Hematopoietic multipotent progenitor cell treated with erythropoietin and hydrocortisone succinate and interleukin-3 and kit ligand, for 8 days (in vitro differentiated cells): ENCODE results near the gene ANK2.
"Not testable (repeated sequence)": the region's sequence is repeated elsewhere in the genome, so short reads cannot be mapped to it uniquely, and the experiment has no call there.

Experiments used
- DNase-seq: peaks from one replicate; pipeline ENCODE4 v3.0.0-alpha.2; 2015

The ANK2 gene

GRCh38 chr4:113052379-113052951, 3.0 kb downstream of the ANK2 start:
- no peak for DNase-seq

GRCh38 chr4:113053883-113054282, 4.4 kb downstream of the ANK2 start:
- no peak for DNase-seq

- no peak for DNase-seq
Measured at GRCh38 chr4:113056318-113056717, 6.9 kb downstream of the ANK2 start.

GRCh38 chr4:113057891-113058290, 8.4 kb downstream of the ANK2 start:
- no peak for DNase-seq

DNA sequence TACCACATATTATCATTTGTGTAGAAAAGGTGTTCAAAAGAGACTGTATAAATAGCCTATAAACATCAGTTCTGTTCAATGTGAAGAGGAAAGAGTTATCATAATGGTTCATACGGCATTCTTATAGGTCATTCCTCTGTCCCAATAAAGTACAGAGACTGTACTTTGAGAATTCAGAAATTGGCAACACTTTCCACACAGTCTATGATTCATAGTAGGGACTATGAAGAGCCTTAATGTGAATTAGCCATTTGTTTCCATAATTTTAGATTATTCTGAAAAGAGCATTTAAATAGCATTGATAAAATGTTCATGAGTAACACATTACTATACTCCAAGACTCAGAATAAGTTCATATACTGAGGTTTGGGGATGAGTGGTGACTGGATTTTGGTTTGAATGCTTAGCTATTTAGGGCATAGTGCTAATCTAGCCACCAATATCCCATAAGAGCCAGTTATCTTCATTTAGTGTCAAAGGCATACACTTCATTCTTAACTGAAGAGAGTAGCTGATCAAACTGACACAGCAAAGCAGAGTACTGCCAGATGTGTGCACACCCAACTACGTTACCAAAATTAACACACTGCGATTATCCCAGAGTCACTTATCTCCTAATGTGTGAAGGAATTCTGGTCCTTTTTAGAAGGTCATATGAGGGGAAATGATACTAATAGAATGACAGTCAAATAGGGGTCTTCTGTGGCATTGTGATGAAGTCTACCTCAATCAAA, 10.2 kb downstream of the ANK2 start:
- no peak for DNase-seq

GRCh38 chr4:113060853-113061252, 11.4 kb downstream of the ANK2 start:
- no peak for DNase-seq

- no peak for DNase-seq
Measured at GRCh38 chr4:113064244-113064643, 14.8 kb downstream of the ANK2 start.

DNA sequence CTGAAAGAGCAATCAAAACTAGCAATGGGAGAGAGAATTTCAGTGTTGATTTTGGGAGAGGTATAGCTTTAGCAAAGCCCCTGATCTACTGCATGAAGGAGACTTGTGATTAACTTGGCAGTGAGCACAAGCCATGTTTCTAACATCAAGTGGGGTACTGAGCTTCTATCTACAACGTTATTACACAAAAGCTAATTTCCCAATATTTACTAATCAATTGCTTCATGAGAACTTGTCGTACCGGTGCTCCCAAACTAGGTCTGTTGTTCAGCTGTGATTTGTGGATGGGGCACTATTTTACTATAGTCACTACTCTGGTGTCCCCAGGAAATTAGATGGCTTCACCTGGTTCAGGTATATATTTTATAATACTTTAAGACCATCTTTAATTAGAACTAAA, 16.2 kb downstream of the ANK2 start:
- DNase-seq: no peak

- not testable (repeated sequence) for DNase-seq
Measured at GRCh38 chr4:113068771-113069170, 19.3 kb downstream of the ANK2 start.

- no peak for DNase-seq
Measured at GRCh38 chr4:113069212-113069892, 19.9 kb downstream of the ANK2 start.

- DNase-seq: no peak
Measured at GRCh38 chr4:113070755-113071154, 21.3 kb downstream of the ANK2 start.

DNA sequence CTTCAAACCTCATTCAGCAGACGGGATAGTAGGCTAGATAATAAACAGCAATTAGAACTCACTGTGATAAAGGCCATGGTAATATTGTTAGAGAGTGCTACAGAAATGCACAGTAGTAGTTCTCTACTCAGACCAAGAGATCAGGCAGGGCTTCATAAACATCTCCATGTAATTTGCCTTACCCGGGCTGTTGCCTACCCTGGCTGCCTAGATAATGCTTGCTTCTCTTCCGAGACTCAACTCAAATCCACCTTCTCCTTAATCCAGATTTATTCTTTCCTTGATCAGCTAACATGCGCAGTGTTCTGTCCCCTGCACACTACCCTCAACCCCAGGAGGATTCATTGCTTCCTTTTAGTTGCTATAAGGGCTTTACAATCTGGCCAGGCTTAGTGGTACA, 21.8 kb downstream of the ANK2 start:
- DNase-seq: no peak

GRCh38 chr4:113071805-113072204, 22.4 kb downstream of the ANK2 start:
- DNase-seq: no peak

DNA sequence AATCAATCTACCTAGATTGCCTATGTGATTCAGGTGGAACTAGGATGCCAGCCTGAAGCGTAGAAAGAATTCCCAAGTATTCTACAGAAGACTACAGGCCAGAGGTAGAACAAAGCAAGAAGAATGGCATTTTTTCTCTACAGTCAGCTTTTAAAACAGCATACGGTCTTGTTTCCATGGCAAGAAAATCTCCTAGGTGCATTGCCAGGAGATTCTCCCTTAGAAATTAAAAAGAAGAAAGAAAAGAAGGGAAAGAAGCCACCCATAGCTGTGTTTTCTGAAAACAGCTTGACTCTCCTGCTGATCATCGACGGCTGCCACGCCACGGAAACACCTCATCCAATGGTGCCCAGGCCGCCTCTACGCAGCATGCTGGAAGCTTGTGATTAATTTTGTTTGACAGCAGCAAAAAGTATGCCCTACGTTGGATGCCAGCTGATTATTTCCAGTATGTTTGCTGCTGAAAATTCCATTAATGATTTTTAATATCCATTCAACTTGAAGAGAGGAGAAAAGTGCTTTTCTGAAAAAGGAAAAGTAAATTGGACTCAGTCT, 24.1 kb downstream of the ANK2 start:
- no peak for DNase-seq

DNA sequence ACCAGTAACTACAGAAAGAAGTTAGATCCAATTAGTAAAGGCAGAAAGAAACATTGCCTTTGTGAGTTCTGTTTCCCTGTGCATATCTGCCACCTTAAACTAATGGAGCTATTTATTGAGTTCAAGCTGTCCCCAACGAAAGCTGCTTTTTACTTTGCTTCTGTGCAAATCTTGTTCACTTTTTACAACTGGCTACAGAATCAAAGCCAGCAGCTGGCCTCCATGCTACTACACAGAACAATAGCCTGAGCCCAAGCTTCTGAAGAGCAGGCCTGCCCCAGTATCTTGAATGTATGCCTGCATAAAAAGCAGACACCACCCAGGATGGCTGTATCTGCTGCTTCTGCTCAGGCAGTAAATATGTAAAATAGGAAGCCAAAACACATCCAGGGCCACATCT, 28.1 kb downstream of the ANK2 start:
- DNase-seq: no peak

- DNase-seq: no peak
Measured at GRCh38 chr4:113078066-113078465, 28.6 kb downstream of the ANK2 start.

- no peak for DNase-seq
Measured at GRCh38 chr4:113080050-113080449, 30.6 kb downstream of the ANK2 start.

- DNase-seq: no peak
Measured at GRCh38 chr4:113080624-113081023, 31.2 kb downstream of the ANK2 start.

GRCh38 chr4:113083346-113083745, 33.9 kb downstream of the ANK2 start:
- DNase-seq: no peak

- DNase-seq: no peak
Measured at GRCh38 chr4:113086172-113086695, 36.8 kb downstream of the ANK2 start.

- DNase-seq: no peak
Measured at GRCh38 chr4:113088050-113088449, 38.6 kb downstream of the ANK2 start.

DNA sequence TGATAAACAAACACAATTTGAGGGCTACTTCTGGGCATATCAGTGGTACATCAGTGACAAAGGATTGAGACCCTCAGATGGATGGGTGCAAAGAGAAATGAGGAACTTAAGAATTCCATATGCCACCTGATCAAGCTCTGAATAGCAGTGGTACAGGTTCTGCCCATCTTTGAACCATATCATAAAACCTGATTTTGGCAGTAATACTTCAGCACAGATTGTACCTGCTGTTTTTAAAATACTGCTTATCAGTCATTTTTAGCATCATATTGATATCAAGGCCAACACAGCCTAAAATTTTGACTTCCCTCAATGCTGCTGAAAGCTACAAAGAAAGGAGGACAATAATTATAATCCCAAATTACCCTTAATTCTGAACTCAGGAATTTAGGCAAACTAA, 41.5 kb downstream of the ANK2 start:
- DNase-seq: no peak

DNA sequence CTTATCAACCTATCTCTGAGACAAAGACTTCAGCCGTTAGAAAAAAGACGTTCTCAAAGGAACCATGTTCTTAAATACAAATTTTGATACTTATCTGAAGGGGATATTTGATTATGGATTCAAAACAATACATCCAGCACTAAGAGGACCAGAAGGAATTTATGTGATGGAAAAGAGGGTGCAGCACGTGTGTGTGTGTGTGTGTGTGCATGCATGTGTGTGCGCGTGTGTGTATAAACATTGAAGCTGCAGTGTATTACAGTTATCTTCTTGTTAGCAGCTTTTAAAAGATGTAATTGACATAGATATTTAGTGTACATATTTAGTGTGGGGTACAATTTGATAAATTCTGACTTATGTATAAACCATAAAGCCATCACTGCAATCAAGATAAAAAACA, 44.9 kb downstream of the ANK2 start:
- no peak for DNase-seq

DNA sequence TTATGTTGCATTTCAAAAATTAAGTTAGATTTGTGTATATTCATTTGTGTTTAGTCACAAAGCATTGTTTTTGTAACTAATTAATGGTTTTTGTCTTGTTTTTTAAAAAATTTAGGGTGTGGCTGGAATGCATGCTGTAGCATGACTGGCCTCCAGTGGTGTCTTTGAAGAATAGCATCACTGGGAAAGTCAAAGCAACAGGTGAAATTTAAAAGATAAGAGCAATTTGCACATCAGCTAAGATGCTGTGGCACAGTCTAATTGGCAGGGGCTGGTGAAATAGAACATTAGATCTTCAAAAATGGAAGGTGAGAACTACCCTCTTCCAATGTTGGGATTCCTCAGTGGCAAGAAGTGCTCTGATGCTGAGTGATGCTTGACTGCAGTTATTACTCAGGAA, 45.3 kb downstream of the ANK2 start:
- DNase-seq: peak; percentile 30
